Stimulated activated CD4-positive, alpha-beta T cell treated with anti-CD3 and anti-CD28 coated beads, Interleukin-12 subunit alpha, Interleukin-12 subunit beta, amount 100 ng/mL, for 48 hours (primary cell): ENCODE measurements around the gene CYP11A1.

Experiments used
- DNase-seq, 3 donors: peaks; one replicate each; pipeline ENCODE4 v3.0.0-alpha.2; 2020; ENCODE audit warnings: low read depth in 2 of 3, low spot score in 1 of 3

CYP11A1 gene

DNA sequence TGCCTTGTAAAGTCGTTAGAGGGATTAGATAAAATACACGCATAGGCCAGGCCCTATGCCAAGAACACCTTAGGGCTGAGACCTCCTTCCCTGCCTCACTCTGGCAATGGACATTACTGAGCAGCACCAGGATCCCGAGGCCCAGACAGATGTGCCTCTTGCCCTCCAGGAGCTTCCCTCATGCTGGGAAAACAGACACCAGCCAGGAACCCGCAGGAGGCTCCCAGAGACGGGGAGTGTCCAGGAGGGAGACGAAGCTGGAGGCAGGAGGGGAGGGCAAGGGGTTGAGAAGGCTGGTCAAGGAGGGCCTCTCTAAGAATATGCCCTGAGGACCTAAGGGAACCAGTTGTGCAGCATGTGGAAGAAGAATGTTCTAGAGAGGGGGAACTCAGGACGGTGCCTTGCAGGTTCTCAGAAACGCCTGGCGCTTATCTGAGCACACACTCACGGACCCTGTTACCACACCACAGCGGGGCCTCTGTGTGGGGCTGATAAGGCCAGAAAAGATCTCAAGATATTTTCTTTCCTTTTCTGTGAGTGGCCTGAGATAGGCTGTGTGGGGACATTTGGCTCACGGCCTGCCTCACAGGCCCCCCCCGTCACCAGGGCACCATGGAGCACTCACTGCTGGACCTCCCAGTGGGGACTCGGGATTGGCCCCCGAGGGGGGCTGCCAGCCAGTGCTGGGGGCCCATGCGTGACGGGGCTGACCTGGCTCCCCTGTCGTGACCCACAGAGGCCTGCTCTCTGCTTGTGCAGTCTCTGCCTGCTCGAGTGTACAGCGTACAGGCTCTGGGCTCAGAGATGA is 22.0 kb upstream of the CYP11A1 start:
- DNase-seq = no peak

DNA sequence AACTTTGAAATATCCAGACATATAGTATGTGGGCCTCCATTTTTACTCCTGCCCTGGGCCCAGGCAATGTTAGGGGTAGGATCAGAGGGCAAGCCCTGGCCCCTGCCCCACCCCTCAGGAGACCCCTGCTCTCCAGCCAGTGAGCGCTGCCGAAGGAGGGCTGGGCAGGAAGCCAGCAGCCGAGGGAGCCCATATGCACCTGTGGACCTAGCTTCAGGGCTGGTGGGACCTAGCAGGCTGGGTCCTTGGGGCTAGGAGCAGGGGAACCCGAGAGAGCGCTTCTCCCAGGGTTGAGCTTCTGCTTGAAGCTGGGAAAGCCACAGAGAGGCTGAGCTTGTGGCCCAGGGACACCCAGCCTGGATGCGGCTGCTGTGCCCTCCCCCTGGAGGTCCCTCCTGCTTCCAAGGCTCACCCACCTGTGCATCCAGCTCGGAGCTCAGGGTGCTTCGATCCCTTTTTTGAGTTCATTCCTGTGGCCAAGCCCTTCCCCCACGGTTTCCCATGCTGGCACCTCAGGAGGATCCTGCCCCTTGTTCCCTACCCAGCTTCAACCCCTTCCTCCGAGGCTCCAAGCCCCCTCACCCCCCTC is 21.0 kb upstream of the CYP11A1 start:
- no peak for DNase-seq

DNA sequence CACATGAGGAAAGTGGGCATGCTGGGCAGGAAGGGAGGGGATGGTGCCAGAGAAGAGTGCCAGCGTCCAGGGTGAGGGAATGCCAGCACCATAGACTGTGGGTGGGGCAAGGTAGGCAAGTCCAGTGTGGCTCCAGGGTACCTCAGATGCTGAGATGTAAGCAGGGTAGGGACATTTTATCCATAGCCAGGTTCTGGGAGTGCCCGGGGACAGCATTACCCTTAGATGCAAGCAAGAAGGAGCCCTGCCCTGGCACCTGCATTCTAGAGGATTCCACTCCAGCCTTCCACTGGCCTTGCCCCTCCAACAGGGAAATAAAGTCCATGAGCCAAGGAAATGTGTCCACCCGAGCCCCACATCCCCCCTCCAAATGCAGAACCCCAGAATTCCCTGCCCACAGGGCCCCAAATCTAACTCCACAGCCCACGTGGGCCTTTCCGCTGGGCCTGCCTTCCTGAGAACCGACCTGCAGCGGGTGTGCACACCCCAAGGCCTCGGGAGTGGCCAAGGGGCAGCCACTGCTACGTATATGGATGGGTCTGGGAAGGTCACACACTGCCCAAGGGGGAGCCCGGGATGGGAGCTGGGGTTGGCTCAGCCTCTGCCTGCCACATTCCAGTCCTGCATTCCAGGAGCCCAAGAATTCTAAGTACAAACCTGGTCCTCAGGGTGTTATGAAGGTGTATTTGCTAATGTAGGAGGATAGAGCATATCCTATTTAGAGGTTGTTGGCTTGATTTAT is 20.3 kb upstream of the CYP11A1 start:
- no peak for DNase-seq

DNA sequence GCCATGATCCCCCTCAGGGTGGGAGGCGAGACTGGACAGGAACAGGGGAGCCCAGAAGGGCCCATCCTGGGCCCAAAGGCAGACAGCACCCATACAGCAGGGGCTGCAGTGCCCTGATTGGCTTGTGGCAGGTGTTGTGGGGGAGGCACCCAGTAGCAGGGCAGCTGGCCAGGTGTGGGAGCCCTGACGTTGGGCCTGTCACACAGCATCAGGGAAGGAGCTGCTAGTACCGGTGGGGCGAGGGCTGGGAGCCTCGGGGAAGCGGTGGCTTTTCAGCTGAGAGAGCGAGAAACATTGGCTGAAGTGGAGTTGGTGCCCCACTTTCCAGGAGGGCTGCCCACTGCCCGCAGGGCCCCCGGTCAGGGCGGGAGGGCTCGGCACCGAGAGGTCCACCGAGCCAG is 19.7 kb upstream of the CYP11A1 start:
- no peak for DNase-seq

DNA sequence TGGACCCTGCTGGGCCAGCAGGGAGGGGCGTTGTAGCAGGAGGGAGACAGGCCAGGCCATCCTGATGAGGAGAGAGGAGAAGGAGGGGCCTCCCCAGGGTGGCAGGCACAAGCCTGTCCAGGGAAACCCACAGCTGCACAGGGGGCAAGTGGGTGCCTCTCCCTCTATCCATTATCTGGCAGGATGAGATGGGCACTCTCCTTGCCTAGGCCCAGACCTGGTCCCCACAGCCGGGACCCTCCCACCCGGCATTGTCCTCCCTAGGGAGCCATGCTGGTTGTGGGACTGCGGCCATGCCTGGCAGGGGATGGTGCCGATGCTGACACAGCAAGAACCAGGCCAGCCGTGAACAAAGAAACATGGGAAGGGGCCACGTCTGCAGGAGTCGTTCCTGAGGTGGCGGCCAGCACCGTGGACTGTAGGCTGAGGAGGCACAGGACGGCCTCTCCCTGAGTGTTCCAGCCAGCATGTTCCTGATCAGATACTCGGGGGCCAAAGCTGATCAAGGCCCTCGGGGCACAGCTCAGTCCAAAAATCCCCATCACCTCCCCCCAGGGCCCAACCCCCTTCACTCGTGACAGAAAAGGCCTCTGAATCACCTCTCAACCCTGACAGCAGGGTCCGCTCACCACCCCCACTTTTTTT is 19.2 kb upstream of the CYP11A1 start:
- DNase-seq = no peak

DNA sequence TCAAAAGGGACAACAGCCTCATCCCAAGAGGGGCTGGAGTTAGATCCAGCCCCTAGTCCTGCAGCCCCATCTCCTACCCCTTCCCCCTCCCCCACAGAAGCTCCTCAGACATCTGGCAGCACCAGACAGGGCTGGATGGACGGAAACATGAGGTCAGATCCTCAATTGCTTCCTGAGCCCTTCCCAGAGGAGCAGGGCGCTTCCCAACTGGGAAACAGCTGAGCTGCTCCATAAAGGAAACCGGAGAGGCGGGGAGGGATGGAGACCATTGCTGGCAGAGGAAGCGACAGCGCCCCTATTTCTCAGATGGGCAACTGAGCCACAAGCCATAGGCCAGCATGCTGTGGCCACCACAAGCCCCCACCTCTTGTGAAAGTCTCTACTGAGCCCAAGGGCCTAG is 18.3 kb upstream of the CYP11A1 start:
- no peak for DNase-seq

DNA sequence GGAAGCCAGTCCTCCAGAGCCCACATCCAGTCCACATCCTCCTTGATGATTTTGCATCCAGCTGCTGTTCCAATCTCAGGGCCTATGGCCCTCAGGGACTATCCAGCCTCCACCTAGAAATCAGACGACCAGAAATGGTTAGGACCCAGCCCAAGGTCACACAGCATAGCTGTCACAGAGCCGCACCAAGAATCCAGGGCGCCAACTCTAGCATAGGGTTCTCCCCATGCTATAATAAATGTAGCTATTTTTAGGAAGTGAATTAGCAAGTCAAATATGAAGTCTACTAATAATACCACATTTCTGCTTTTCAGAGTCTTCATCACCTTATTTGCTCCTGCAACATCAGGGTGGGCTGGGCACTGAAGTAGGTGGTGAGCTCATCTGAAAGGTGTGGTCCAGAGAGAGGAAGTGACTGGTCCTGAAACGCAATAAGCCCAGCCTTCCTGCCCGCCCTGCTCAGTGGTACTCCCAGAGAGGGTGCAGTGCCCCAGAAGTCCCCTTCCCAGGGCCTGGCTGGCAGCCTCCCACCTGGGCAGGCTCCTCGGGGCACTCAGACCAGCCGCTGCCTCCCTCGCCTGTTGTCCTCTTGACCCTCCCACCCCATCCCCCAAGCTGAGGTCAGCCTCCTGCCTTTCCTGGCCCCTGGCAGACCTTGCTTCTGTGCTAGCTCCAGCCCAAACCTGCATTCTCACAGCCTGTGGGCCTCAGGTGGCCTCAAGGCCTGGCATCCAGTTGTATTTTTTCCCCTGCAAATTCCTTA is 17.6 kb upstream of the CYP11A1 start:
- DNase-seq = peak in 1 of 3 donors; percentile 41

DNA sequence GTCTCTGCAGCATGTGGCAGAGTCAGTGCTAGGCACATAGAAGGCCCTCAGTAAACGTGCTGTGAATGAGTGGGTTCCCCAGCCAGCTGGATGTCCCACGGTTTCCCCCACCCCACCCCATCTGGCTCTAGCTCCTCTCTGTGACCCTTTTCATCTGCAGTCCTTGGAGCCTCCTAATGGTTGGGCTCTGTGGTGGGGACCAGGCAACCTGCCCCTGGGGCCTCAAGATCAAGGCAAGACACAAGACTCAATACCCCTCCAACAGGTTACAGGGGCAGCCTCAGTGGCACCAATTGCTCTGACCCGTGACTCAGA is 17.1 kb upstream of the CYP11A1 start:
- no peak for DNase-seq

DNA sequence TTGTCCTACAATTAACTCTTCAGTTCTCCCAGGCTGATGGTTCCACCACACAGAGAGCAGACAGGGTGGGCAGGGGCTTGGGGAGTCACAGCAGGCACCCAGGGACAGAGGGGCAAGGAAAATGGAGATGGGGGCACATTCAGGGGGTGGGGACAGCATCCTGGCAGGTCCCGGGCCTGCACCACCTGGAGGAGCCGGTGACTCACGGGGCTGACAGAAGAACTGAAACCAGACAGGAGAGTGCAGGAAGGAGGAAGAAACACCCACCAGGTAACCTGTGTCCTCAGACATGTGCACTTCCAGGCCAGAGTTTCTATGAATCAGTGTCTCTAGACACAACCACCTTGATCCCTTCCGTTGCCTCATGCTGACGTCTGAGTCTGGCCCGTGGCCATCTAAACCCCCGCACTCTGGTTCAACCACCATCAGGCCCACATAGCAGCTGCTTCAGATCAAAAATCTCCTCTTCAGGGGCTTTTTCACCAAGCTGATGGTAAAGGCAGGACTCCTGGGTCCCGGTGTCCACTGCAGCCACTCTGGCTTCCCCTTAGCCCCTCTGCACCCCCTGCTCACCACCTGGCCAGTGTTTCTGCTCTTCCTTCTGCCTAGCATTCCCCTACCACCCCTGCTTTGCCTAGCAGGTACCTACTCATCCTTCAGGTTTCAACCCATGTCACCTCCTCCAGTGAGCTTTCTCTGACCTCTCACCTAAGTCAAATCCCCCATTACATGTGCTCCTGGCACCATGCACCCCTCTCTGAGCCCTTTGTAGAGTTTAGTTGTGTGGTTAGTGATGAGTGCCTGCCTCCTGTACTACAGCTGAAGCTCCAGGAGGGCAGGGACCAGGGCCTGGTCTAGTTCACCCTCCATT is 16.5 kb upstream of the CYP11A1 start:
- peak; percentile 62 to 76 (median 72) for DNase-seq

DNA sequence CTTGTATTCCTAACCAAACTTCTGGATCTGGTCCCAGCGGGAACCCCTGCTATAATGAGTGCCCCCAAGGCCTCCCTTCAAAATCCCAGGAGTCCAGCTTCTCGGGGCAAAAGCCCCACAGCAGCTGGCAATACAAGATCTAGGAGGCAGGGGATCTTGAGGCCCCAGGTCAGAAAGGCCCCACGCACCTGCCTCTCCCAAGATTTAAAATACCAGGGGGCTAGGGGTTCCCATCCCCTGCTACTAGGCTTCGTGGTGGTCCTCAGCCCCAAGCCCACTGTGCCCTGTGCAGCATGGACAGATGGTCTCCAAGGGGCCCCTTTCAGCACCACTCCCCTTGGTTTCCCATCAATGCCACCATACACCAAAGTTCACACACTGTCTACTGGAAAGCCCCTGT is 15.8 kb upstream of the CYP11A1 start:
- no peak for DNase-seq

DNA sequence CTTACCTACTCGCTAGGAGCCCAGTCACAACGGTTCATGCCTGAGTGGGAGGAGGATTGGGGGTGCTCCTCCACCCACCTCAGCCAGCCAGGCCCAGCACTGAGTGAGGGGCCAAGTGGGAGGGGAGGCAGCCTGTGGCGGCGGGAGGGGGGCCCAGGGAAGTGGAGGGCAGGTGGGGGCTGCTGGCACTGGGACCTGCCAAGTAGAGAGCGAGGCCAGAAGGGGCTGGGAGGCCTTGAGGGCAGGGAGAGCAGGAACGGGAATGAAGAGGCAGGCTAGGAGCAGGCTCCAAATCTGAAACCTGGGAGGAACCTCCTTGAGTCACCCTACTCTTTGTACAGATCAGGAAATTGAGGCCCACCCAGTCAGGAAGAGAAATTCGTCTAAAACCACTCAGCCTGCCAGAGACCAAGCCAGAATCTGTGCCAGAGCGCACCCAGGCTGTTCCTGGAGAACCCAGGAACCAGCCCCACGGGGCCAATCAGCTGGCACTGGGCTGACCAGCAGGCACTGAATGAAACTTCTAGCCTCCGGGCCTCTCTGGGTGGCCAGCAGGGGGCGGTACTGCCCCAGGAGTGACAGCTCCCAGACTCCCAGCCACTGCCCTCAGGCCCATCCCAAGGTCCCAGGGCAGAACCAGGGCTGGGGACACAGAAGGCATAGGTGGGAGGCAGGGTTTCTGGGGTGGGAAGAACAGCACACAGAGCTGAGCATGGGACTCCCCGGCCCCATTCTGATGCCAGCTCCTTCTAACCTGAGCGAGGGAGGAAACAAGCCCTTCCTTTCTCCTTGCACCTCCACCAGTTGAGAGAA is 14.8 kb upstream of the CYP11A1 start:
- peak in 2 of 3 donors; percentile 74 to 79 for DNase-seq

DNA sequence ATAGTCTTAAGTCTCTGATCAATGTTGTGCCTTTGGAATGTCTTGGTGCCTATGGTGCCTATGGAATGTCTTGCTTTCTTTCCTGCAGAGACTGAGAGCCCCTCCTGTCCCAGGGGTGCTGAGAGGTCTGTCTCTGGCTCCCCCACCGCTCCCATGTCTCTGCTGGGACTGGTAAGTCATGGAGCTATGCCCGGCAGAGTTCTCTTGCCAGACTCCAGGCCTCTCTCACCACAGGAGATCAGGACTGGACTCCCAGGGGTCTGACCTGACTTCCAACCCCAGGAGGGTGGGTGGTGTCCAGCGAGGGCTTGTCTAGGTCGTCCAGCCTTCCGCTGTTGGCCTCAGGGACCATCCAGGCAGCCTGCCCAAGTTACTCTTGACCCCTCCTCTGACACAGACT is 14.0 kb upstream of the CYP11A1 start:
- no peak for DNase-seq

DNA sequence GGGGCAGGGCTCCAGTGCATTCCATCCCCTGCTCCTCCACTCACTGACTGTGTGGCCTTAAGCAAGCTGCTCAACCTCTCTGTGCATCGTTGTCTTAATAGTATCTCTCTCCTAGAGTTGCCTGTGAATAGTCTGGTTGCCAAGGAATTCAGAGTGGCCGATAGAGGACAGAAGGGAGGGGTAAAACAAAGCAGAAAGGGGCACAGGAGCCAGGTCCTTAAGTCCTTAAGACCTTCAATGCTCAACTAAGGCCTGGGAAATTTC is 13.7 kb upstream of the CYP11A1 start:
- no peak for DNase-seq

DNA sequence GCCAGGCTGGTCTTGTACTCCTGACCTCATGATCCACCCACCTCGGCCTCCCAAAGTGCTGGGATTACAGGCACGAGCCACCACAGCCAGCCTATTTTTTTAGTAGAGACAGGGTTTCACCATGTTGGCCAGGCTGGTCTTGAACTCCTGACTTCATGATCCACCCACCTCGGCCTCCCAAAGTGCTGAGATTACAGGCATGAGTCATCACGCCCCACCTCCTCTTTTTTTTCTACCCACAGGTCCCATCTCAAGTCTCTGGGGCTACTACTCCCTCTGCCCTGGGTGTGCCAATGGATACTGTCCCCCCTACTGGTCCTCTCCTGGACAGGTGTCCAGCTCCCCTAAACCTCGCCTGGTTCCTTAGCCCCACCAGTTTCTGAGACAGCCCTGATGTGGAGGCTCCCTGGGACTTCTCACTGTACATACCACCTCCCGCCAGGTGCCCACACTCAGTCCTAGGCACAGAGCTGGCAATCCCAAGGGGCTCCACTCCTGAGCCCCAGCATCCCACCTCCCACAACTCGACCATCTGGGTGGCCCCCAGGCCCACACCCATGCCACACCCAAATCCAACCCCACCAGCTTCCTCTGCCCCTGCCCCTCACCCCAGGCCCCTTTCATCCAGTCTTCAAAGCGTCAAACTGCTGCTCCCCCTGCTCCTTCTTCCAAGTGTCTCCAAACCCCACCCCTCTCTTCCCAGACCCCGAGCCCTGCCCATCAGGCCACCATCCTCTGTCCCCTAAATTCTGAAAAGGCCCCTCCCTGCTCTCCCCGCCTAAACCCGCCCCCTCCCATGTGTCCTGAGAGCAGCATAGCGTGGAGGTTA is 13.1 kb upstream of the CYP11A1 start:
- no peak for DNase-seq

DNA sequence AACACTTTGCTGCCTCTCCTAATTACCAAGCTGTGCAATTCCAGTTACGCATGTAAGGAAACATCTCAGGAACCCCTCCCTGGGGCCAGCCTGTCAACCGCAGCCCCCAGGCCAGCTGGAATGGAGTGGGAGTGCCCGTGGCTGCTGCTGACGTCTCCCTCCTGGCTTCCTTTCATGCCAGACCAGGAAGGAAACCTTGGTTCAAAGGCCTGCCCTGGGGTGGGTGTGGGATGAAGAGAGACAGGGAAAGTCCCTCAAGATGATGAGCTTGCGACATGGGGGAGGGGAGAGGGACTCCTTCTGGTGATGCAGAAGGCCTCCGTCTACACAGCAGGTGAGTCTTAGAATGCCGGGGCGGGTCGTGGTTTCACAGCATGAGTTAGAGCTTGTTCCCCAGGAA is 11.4 kb upstream of the CYP11A1 start:
- peak in 2 of 3 donors; percentile 62 to 69 for DNase-seq

DNA sequence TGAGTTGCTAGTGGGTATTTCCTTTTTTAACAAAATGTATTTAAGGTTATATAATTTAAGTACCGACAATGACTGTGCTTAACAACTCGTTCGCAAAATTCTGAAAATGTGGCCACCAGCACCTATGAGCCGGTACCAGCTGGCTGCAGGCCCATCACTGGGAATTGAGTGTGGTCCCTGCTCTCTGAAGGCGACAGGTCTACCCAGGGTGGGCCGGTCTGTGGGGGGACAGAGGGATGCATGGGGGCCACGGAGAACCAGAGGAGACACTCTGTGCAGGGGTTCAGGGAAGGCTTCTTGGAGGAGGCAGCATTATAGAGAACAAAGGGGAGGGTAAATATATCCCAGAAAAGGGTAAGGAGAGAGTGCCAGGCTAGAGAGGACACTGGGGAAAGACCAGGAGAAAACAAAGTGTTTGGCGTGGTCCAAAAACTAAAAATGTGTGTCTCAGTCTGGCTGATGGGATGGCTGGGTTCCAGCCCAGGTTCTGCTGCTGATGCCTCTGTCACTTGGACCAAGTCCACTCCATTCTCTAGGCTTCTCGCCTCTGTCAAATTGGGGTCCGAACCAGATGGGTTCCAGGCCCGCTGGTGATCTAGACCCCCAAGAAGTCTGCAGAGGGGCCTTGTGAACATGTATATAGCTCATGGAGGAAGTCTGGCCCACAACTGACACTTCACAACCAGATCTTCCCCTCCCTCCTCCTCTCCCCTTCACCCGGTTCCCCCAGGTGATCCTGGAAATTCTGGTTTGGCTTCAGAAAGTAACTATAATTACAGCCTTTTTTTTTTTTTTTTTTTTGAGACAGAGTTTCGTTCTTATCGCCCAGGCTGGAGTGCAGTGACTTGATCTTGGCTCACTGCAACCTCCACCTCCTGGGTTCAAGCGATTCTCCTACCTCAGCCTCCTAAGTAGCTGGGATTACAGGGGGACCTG is 10.7 kb upstream of the CYP11A1 start:
- DNase-seq = no peak

DNA sequence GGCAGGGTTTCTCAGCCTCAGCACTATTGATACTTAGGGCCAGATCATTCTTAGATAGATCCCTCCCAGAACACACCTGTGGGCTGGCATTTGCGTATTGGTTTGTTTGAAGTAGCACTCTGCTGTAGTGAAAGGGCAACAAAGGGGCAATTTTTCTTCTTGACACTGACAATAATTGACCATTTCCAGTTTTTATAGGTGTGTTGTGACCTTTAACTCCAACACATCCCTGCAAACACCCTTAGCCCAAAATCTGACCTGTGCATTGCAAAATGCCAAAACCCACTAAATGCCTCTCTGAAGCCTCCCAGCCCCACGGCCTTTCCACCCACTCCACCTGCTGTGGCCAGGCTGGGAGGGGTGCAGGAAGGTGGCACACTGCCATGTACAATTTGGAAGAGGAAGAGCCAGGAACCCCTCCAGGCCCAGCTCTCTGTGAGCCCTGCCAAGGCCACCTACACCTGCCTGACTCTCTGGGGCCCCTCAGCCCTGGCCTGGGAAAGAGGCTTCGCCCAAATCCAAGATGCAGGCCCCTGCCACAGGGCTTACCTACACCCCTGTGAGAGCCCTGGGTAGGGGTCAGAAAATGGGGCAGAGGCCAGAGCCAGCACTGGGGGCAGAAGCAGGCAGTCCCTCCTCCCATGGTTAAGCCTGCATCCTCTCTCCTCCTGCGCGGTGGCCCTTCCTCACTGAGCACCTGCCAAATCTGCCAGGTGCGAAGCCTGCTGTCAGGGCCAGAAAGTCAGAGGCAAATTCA is 9.6 kb upstream of the CYP11A1 start:
- DNase-seq = no peak
